Measurements from ENCODE around the gene DOCK7.
"Not testable (repeated sequence)": the region's sequence is repeated elsewhere in the genome, so short reads cannot be mapped to it uniquely, and the experiment has no call there.

DOCK7 gene

DNA sequence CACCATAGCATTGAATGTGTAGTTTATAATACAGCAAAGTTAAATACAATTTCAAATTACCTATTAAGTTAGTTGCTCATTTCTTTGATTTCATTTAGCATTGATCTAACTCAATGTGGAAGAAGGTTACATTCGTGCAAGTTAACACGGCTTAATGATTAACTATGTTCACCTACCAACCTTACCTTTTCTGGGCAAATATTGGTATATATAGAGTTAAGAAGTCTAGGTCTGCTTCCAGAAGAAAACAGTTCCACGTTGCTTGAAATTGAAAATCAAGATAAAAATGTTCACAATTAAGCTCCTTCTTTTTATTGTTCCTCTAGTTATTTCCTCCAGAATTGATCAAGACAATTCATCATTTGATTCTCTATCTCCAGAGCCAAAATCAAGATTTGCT lies 90.9 kb downstream of the DOCK7 start, which contains the start of gene ANGPTL3:
Gene ANGPTL3, plus strand, starts transcription at position 240 of the 400 bp plus-strand sequence. Its CDS starts 47 bp downstream, at position 287.
- no peak for DNase-seq

DNA sequence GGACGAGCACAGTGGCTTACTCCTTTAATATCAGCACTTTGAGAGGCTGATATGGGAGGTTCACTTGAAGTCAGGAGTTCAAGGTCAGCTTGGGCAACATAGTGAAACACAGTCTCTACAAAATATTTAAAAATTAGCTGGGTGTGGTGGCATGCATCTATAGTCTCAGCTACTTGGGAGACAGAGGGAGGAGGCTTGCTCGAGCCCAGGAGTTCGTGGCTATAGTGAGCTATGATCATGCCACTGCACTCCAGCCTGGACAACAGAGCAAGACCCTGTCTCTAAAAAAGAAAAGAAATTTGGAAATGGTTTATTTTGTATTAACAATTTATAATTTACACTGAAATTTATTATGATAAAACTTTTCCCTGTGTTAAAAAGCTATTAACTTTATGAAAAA lies 92.5 kb downstream of the DOCK7 start:
- DNase-seq = no peak

DNA sequence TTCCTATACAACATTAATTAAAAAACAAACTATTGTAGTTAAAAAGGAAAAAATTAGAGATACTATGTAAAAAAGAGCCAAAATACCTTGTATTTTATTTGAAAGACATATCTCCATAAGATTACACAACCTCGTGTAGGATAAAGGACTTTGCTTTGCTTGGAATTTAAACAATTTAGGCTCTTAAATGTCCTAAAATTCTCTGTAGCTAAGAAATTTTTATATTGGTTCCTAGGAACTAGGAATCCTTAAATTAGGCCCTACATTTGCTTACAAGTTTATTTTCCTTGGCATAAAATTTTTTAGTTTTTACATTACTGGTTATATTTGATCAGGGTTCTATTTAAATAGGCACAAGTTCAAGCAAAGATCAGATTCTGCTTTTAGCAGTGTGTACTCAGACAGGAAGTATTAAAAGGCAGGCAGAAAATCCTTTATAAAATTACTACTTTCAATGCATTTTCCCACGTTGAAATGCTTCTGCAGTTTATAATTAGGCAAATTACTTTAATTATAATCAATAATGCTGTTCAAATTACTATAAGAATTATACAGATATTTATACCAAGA lies 94.3 kb downstream of the DOCK7 start:
- DNase-seq = no peak

DNA sequence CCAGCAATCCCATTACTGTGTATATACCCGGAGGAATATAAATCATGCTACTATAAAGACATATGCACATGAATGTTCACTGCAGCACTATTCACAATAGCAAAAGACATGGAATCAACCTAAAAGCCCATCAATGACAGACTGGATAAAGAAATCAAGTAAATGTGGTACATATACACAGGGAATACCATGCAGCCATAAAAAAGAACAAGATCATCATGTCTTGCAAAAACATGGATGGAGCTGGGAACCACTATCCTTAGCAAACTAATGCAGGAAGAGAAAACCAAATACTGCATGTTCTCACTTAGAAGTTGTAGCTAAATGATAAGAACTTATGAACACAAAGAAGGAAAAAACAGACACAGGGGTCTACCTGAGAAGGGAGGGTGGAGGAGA lies 97.2 kb downstream of the DOCK7 start:
- DNase-seq = no peak

DNA sequence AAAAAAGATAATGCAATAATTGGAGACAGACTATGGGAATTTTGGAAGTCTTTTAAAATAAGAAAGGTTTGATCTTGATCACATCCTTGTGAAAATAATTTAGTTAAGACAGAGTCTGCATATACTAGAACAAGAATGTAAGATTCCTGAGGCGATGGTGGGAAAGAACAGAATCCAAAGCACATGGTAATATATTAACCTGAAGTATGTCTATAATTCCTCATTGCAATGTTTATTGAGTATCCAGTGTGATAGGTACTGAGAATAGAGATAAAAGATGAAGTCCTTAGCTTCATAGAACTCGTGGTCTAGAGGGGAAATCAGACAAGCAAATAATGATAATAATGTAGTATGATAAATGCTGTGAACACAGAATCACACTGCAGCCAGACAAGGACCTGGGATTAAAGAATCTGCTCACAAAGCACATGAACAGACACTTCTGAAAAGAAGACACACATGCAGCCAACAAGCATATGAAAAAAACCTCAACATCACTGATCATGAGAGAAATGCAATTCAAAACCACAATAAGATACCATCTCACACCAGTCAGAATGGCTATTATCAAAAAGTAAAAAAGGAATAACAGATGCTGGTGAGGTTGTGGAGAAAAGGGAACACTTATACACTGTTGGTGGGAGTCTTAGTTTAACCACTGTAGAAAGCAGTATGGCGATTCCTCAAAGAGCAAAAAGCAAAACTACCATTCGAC lies 97.8 kb downstream of the DOCK7 start:
- DNase-seq = no peak

DNA sequence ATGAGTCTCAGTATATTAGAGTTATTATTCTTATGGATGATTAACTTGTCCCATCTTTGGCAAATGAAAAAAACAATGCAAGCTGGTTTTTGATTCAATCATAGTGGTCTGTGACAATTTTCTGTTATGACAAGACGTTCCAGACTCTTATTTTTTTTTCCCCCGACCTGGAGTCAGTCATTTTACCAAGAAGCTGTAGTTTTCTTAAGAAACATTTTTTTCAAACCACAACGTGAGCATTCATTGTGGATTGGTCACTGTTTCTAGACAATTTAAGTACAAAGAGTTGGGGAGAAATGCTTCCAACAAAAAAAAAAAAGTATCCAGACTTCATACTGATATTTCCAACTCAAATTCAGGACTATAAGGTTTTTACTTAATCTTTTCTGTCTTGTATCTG lies 98.9 kb downstream of the DOCK7 start:
- no peak for DNase-seq

DNA sequence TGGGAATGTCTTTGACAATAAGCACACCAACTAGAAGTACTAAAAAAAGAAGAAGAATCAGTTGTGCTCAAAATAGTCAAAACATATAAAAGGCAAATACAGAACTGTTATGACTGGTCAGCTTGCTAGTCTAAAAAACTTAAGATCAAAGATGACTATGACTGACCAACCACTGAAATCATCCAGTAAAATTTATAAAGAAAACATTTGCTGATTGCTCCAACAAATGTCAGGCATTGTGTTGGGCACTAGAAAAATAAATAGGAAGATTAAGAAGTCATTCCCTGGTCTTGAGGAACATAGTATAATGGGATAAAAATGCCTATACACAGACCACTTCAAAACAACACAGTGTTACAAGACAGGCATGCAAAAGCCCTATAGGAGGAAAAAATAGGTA lies 100.2 kb downstream of the DOCK7 start:
- no peak for DNase-seq

DNA sequence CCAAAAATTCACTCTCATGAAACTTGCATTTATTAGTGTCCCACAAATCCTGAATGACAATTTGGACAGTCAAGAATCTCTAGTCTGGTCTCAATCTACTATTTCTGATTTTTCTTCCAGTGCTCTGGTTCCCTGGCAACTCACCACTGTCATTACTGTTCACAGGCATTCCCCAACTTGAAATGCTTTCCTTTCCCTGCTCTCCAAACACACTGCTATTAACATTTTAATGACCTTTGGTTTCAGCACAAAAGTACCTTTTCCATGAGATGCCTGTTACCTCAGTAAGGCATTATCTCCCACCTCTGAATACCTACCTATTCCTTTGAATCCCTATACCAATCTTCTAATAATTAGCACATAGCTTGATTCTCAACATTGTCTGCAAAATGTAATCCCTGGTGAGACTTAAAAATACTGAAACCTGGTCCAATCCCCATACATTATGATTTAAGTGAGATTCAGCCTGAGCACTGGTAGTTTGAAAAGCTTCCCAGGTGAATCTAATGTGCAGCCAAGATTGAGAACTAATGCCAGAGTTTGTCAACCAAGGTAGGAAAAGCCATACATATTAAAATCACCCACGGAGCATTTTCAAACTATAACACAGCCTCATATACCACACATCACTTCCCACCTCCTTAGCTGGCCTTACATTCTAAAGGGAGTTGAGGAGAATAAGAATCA lies 102.6 kb downstream of the DOCK7 start:
- DNase-seq = no peak

DNA sequence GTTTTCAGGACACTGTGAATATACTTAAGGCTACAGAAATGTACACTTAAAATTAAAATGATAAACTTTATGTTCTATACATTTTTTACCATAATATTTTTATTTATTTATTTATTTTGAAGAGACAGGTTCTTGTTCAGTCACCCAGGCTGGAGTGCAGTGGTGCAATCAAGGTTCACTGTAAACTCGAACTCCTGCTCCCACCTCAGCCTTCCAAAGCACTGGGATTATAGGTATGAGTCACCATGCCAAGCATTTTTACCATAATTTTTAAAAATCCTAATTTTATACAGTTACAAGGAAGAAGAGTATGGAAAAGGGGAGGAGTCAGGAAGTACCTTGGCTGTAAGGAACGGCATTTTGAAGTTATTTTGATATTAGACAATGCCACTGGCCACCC lies 114.5 kb downstream of the DOCK7 start:
- no peak for DNase-seq

DNA sequence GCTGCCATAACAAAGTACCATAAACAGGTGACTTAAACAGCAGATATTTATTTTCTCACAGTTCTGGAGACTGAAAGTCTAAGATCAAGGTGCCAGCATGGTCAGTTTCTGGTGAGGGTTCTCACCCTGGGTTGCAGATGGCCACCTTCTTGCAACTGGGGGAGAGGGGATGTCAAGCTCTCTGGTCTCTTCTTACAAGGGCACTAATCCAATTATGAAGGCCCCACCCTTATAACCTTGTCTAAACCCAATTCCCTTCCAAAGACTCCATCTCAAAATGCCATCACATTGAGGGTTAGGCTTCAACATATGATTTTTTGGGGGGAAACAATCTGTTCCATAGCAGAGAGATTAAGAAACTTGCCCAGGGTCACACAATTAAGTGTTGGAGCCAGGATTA lies 115.7 kb downstream of the DOCK7 start:
- DNase-seq = no peak

DNA sequence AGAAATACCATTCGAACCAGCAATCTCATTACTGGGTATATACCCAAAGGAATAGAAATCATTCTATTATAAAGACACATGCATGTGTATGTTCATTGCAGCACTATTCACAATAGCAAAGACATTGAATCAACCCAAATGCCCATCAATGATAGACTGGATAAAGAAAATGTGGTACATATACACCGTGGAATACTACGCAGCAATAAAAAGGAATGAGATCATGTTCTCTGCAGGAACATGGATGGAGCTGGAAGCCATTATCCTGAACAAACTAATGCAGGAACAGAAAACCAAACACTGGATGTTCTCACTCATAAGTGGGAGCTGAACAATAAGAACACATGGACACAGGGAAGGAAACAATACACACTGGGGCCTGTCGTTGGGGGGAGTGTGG lies 116.7 kb downstream of the DOCK7 start:
- DNase-seq = not testable (repeated sequence)

DNA sequence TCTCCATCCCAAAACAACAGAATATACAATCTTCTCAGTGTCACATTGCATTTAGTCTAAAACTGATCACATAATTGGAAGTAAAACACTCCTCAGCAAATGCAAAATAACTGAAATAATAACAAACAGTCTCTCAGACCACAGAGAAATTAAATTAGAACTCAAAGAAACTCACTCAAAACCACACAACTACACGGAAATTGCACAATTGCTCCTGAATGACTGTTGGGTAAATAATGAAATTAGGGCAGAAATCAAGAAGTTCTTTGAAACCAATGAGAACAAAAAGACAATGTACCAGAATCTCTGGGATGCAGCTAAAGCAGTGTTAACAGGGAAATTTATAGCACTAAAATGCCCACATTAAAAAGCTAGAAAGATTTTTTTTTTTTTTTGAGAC lies 120.3 kb downstream of the DOCK7 start:
- not testable (repeated sequence) for DNase-seq

DNA sequence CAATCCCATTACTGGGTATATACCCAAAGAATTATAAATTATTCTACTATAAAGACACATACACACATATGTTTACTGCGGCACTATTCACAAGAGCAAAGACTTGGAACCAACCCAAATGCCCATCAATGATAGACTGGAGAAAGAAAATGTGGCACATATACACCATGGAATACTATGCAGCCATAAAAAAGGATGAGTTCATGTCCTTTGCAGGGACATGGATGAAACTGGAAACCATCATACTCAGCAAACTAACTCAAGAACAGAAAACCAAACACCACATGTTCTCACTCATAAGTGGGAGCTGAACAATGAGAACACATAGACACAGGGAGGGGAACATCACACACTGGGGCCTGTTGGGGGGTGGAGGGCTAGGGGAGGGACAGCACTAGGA lies 121.0 kb downstream of the DOCK7 start:
- DNase-seq = not testable (repeated sequence)

DNA sequence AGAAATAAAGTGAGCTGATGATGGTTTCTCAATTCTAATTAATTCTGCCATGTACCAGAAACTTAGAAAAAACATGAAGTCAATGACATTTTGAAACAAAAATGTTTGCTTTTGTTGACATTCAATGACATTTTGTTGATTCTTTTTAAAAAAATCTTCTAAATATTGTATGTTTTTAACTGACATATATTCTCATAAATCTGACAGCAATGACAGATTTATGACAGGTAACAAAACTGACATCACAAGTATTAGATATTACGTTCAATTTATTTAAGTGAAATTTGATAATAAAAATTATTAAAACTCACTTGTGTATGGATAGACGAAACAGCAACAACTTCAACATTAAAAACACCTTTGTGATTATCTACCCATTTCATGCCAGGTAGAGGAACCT lies 126.9 kb downstream of the DOCK7 start:
- DNase-seq = no peak

DNA sequence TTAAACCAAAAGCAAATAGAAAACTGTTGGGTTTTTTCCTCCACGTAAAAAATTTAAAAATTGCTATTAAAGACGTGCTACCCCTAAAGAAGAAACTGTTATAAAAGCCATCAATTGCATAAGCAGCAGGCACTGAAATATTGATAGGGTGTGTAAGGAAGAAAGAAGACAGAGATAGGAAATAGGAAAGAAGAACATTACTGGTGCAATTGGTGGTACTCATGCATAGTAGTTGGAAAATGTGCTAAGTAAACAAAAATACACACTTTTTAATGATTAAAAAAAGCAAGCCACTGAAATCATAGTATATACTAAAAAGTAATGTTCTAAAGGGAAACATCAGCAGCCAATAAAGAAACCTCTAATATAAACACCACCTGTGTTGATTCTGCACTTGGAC lies 143.6 kb downstream of the DOCK7 start:
- DNase-seq = no peak

DNA sequence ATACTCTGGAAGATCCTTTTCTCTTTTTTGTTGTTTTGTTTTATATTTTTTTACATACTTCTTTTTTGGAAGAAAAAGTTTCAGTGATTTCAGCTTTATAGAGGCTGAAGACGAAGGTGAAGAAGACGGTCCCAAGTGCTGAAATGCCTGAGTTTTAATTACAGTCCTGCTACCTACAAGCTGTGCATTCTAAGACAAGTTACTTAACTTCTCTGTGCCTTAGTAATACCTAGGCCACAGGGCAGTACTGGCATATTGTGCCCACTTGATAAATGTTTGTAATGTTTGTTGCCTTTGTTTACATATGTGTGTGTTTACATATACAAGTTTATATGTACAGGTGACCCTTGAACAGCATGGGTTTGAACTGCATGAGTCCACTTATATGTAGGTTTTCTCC lies 147.1 kb downstream of the DOCK7 start:
- no peak for DNase-seq

DNA sequence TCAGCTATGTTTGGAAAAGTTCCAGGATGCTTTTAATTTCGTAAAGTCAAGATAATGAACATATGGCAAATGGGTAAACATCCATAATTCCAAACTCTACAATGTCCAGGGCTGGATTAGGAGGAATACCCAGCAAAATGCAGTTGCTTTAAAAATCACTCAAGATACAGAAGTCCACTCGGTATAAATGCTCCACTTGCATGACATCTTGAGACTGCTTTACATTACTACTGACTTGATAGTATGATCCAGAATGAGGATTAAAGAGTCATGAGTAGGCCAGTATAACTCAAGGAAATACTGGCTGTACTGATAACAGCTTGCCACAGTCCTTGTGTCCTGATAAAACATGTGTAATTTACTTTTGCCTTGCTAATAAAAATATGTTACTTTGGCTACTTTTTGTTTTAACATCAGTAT lies 149.1 kb downstream of the DOCK7 start:
- DNase-seq = no peak

DNA sequence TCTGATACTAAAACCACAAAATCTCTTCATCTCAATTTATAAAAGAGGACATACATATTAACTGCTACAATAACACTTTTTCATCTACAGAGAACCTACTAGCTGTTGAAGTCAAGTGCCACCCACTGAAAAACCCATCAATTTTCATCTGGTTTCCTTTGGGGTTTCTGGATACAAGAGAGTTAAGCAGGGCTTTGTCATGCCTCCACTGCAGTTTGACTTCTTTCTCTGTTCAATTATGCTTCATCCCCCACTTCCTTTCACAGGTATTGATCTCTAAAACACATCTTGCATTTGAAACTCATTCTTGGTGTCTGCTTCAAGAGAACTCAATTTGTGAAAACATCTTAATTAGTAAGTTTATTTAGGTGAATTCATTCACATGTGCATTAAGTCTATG lies 151.3 kb downstream of the DOCK7 start:
- DNase-seq = no peak

DNA sequence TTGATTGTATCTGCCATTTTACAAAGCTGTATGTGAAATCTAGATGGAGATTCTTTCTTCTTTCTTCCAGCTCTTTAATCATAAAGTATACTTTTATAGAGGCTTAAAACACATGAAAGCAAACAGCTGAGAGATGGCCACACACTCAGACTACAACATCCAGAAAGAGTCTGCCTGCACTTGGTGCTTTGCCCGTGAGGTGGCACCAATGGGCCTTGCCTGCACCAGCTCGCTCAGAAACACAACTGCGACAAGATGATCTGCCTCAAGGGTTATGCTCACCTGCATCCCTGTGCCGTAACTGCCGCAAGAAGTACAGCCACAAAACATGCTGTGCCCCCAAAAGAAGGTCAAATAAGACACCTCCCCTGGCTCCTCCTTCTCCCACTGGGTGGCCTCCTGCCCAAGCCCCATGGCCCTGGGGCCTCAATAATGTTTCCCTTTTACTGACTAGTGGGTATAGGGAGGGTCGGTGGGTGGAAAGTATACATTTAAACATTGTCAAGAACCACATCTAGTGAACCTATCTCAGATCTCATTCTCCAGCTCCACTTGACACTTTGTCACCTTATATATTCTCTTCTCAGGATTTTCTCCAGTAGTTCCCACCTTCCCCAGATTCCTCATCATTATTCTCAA lies 157.6 kb downstream of the DOCK7 start:
- DNase-seq = no peak

DNA sequence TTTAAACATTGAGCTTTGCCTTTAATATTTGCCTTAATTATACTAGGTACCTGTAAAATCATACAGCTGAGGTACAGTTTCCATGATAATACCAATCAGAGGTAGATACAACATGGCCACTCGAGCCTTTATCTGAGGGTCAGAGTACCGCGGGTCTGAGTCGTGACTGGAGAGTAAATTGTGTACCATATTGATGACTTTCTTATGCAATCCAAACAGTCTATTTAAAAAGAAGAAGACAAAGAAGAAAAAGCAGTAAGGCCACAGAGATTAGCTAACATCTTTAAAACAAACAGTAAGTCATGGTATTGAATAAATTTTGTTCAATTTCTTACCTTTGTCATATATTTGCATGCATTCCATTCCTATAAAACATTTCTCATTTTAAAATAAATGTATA lies 159.0 kb downstream of the DOCK7 start:
- DNase-seq = no peak

DNA sequence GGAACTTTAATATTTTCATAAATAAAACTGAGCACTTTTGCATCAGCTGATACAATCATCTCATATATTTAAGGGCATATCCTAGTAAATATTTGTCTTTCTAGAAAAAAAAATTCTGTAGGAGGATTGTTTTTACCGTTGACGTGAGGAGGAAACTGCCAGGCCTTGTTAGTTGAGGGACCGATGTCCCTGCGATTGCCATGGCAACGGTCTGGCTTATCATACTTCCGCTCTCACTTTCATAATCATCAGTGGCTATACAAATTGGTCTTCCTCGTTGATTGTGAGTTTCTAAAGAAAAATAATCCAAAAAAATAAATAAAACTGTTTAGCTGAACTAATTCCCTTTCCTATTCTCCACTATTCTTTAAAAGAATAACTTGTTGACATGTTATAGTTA lies 160.2 kb downstream of the DOCK7 start:
- DNase-seq = no peak

DNA sequence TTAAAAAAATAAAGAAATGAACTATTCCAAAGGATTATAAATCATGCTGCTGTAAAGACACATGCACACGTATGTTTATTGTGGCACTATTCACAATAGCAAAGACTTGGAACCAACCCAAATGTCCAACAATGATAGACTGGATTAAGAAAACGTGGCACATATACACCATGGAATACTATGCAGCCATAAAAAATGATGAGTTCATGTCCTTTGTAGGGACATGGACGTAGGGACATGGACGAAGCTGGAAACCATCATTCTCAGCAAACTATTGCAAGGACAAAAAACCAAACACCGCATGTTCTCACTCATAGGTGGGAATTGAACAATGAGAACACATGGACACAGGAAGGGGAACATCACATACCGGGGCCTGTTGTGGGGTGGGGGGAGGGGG lies 160.8 kb downstream of the DOCK7 start:
- DNase-seq = not testable (repeated sequence)

DNA sequence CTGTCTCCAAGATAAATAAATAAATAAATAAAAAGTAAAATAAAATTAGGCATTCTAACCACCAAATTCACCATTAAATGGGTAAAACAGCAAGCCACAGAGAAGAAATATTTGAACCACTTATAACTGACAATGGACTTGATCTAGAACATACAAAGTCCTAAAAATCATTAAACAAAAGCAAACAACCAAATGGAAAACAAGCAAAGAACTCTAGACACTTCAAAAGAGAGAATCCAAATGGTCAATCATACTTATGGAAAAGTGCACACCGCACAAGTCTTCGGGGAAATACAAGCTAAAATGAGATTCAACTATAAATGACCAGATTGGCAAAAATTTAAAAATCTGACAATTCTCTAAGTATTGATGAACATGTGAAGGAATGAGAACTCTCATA lies 164.3 kb downstream of the DOCK7 start:
- no peak for DNase-seq

DNA sequence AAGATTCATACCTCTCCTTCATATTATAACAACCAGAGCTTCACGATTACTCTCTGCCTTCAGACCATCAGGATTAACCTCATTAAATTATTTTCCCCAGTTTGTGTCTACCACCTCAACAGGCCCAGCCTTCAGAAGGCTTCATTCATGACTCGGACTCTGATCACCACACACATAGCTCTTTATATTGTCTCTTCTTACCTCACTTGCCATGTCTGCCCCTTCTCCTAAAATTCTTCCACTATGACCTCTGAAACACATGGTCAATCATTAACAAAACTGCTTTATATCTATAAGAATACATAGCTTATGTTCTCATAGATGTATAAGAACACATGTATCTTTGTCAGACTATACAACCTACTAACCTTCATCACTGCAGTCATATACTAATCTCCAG lies 171.6 kb downstream of the DOCK7 start:
- DNase-seq = no peak

Measured in SIG-M5 (cell line).